T-helper 2 cell treated with Interferon-gamma antibody and Interleukin-4, amounts not matched to agents 100 ng/mL and 5 ng/mL, for 36 hours (primary cell): ENCODE measurements around the gene SEMA4B. TPM values are rescaled to one million over a fixed set of nuclear protein-coding genes. Genes with fewer than 3 reads are reported as not detected.
"Not testable (repeated sequence)": the region's sequence is repeated elsewhere in the genome, so short reads cannot be mapped to it uniquely, and the experiment has no call there.

Experiments
- intact Hi-C: fragments of 100-400 bp; cut with micrococcal nuclease; formaldehyde crosslinking; loops from one replicate; pipeline ENCODE4 v1.15.1; 2023
- total RNA-seq: library from RNA; stranded (reverse); gene quantifications from 2 replicates; pipeline ENCODE4 v1.2.3, GENCODE V29; 2022

Gene SEMA4B
- total RNA-seq, 1 donor from 2014 or later: 19.0 TPM

DNA sequence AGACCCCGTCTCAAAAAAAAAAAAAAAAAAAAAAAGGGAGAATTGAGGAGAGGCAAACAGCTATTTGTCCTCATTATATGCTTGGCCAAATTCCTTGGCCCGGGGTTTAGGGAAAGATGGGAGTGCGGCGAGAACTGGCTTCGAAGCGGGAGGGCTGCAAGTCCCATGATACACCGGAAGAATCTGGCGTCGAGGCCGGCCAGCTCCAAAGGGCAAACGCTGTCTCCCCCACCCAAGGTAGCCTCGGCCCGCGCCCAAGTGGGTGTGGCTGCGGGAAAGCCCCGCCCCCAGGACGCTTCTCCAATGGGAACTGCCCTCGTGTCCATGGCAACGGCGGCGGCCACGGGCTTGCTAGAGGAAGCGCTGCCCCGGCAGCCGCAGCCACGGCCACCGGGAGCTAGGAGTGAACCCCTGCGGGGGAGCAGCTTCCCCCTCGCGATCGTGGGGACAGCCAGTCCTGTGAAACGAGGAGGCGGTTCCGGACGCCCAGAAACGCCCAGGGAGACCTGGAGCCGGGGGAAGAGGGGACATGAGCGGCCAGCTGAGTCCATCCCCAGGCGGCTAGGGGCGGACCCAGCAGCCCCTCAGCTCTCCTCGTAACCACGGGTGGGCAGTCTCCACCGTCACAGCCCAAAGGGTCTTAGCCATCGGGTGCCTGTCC lies 48.2 kb downstream of the SEMA4B start, which contains the start of gene TTLL13:
Gene TTLL13 (plus strand): TSS at position 354 of the 661 bp plus-strand sequence. CDS start 1,075 bp downstream, outside the sequence.
- intact Hi-C loops: loop anchor here (1.0 to 2.0 kb wide), 2 partner anchors 15 kb away; partner anchors contain the start of genes GDPGP1 and NGRN

DNA sequence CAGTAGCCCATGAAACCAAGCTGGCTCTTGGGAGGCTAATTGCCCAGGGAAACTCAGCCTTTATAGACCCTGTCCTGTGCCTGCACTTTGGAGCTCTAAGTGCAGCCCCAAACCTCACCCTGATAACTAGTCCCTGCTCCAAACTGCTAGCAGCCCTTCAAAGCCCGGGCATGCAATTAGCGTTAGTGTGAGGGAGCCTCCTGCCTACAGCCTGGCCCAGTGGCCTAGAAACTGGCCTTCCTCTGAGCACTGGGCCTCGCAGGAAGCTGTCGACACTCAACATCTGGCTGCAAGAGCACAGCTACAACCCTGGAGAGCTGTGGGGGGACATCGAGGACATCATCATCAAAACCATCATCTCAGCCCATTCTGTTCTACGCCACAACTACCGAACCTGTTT lies 56.6 kb downstream of the SEMA4B start:
- intact Hi-C loops: no loop called here

DNA sequence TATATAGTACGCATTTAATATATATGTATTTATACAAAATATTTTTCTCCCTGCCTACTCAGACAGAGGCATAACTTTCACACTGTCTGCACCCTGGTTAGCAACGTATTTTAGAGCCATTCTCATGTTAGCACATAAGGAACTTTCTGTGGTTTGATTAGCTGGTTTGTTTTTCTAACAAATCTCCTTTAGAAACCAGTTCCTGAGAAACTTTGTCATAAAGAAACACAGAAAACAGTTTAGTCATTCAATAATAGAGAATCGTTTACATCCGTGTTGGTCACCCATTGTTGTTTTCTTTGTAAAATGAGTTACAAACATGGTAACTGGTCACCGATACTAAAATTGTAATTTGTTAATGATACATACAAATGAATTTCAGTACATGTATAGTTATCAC lies 58.4 kb downstream of the SEMA4B start:
- intact Hi-C loops: no loop called here

GRCh38 chr15:90260731-90261130 lies 59.6 kb downstream of the SEMA4B start:
- intact Hi-C loops: not testable (repeated sequence)

DNA sequence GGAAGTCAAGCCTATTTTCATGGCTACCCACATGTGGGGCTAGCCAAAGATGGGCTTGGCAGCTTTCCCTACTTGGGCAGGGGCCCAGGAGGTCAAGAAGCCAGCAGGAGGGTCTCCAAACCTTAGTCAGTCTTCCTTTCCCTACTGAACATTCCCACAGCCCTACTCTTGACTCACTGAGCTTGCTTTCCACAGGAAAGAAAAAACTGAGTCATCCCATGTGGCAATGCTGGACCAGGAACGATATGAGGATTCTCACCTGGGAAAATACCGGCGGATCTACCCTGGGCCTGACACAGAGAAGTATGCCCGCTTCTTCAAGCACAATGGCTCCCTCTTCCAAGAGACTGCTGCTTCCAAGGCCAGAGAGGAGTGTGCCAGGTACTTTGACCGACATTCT lies 60.7 kb downstream of the SEMA4B start:
- intact Hi-C loops: no loop called here

DNA sequence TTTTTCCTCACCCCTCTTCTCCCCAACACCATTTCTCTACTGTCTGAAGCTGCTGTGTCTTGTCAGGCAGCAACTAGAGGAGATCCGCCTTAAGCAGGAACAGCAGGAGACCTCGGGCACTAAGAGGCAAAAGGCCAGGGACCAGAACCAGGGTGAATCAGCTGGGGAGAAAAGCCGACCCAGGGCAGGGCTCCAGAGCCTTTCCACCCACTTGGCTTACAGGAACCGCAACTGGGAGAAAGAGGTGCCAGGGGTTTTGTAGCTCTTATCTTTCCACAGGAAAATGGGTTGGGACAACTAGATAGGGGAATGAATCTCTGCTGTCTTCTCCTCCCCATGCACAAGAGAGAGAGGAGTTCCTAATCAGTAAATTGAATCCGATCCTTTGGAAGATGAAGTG lies 61.3 kb downstream of the SEMA4B start:
- intact Hi-C loops: no loop called here

DNA sequence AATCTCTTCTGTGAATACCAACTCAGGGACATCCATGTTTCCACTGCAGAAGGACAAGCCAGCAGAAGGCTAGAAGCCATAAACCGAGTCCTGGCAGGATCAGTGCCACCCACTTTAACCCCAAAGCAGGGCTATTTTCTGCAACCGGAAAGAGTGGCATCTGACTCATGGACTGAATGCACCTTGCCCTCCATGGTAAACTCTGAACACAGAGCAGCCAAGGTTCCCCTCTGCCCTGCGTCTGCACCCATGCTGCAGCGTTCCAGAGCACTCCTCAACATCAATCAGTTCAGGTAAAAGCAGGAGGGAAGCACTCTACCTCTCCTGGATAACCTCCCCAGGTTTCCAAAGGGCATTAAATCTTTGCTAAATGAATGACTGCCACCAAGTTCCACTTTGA lies 63.5 kb downstream of the SEMA4B start:
- intact Hi-C loops: loop anchor here (1.0 to 5.0 kb wide), 3 partner anchors 16 to 167 kb away; partner anchors contain the start of genes GDPGP1 and TTLL13

DNA sequence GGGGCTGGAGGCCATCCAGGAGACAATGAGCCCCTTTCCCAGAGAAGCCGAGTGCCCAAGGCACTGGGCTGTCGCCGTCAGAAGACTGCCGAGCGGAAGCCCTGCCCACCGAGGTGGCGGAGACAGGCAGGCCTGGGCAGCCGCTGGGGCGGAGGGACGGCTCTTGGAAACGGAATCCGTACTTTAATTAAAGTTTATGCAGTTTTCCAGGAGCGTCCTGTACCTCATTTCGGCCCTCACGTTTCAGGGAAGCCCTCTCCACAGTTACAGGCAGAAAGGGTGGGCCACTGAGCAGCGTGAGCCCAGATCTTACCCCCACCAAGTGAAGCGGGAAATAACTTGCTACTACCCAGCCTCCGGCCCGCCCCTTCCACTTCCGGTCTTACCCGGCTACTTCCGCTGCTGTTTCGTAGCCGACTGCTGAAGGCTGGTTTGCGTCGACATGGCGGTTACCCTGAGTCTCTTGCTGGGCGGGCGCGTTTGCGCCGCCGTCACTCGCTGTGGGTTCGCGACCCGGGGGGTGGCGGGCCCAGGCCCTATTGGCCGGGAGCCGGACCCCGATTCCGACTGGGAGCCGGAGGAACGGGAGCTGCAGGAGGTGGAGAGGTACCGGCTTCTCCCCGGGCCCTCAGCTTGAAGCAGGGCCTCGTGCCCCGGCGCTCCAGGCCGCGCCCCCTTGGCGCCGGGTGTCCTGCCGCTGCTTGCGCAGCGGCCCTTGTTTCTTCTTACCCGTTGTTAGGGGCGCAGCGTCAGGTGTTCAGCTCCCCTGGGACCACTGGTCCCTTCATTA lies 64.3 kb downstream of the SEMA4B start, which contains the start of gene NGRN:
Gene NGRN (plus strand): TSS at position 402 of the 790 bp plus-strand sequence. CDS start 41 bp downstream, at position 443.
- intact Hi-C loops: loop anchor here (1.0 to 5.0 kb wide), 3 partner anchors 17 to 168 kb away; partner anchors contain the start of genes GDPGP1 and TTLL13

DNA sequence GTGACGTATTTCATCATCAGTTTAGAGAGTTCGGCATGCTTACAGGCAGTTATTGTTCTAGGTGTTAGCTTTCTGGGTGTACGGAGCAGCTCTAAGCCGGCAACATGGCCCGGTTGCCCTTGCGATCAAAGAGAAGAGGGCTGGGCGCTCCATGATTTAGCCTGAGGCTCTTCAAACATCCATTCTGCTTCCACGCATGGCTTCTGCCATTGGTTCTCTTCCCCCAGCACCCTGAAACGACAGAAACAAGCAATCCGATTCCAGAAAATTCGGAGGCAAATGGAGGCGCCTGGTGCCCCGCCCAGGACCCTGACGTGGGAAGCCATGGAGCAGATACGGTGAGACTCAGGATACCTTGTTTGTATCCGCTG lies 64.9 kb downstream of the SEMA4B start:
- intact Hi-C loops: loop anchor here (5.0 kb wide), 1 partner anchor 169 kb away; no protein-coding TSS in a partner anchor

DNA sequence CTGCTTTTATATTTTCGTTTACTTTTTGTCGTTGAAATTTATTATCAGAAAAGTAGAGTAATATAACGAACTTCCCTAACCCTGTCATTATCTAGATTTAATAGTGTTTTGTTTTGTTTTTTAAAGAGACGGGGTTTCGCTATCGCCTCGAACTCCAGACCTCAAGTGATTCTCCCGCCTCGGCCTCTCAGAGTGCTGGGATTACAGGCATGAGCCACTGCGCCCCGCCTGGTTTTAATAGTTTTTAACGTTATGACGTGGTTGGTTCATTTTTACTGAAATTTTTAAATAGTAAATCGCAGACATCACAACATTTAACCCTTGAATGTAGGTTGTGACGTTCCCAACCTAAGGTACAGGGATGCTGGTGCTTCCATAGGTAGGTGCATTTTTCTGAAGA lies 65.4 kb downstream of the SEMA4B start:
- intact Hi-C loops: loop anchor here (5.0 kb wide), 1 partner anchor 169 kb away; no protein-coding TSS in a partner anchor

GRCh38 chr15:90268415-90268814 lies 67.3 kb downstream of the SEMA4B start:
- intact Hi-C loops: loop anchor here (5.0 kb wide), 1 partner anchor 171 kb away; no protein-coding TSS in a partner anchor

GRCh38 chr15:90270502-90271150 lies 69.5 kb downstream of the SEMA4B start:
- intact Hi-C loops: no loop called here

- intact Hi-C loops: no loop called here
Observed at GRCh38 chr15:90271459-90272166, 70.5 kb downstream of the SEMA4B start.

GRCh38 chr15:90278467-90278866 lies 77.3 kb downstream of the SEMA4B start:
- intact Hi-C loops: not testable (repeated sequence)

Other genes starting within 250 kb of the SEMA4B start
- gene ZNF710, start 200.0 kb upstream of the SEMA4B start, total RNA-seq: 25.5 and 27.5 TPM in 2 replicates
- gene IDH2, start 98.9 kb upstream of the SEMA4B start, total RNA-seq: 256 and 258 TPM in 2 replicates
- 125 TPM in 2 replicates for gene CIB1, start 32.6 kb downstream of the SEMA4B start, total RNA-seq
- 13.1 and 14.5 TPM in 2 replicates for gene GDPGP1, start 32.9 kb downstream of the SEMA4B start, total RNA-seq
- gene TTLL13, start 48.2 kb downstream of the SEMA4B start, total RNA-seq: 0.34 and 1.1 TPM in 2 replicates
- gene NGRN, start 64.3 kb downstream of the SEMA4B start, total RNA-seq: 30.0 and 31.8 TPM in 2 replicates
- gene ZNF774, start 151.0 kb downstream of the SEMA4B start, total RNA-seq: 1.8 and 1.9 TPM in 2 replicates
- gene IQGAP1, start 186.9 kb downstream of the SEMA4B start, total RNA-seq: 212 and 216 TPM in 2 replicates